Stimulated activated CD4-positive, alpha-beta T cell treated with anti-CD3 and anti-CD28 coated beads, Interleukin-12 subunit alpha, Interleukin-12 subunit beta, amount 100 ng/mL, for 24 hours (primary cell): Measurements from ENCODE around the gene RCSD1.
"Not testable (repeated sequence)": the region's sequence is repeated elsewhere in the genome, so short reads cannot be mapped to it uniquely, and the experiment has no call there.

Experiments
- DNase-seq, 2 experiments: peaks; one replicate each; pipeline ENCODE4 v3.0.0-alpha.2; 2020; ENCODE audit warnings: low read depth in 2 of 2

The RCSD1 gene

GRCh38 chr1:167714439-167715156, 84.6 kb downstream of the RCSD1 start:
- peak; percentile 93 to 95 for DNase-seq

GRCh38 chr1:167715157-167715999, 85.3 kb downstream of the RCSD1 start:
- peak; percentile 83 to 85 for DNase-seq

GRCh38 chr1:167716000-167716271, 85.9 kb downstream of the RCSD1 start:
- no peak for DNase-seq

- no peak for DNase-seq
These were observed 87.3 kb downstream of the RCSD1 start for GRCh38 chr1:167717351-167717750.

- no peak for DNase-seq
These were observed 89.1 kb downstream of the RCSD1 start for GRCh38 chr1:167718914-167719691.

DNA sequence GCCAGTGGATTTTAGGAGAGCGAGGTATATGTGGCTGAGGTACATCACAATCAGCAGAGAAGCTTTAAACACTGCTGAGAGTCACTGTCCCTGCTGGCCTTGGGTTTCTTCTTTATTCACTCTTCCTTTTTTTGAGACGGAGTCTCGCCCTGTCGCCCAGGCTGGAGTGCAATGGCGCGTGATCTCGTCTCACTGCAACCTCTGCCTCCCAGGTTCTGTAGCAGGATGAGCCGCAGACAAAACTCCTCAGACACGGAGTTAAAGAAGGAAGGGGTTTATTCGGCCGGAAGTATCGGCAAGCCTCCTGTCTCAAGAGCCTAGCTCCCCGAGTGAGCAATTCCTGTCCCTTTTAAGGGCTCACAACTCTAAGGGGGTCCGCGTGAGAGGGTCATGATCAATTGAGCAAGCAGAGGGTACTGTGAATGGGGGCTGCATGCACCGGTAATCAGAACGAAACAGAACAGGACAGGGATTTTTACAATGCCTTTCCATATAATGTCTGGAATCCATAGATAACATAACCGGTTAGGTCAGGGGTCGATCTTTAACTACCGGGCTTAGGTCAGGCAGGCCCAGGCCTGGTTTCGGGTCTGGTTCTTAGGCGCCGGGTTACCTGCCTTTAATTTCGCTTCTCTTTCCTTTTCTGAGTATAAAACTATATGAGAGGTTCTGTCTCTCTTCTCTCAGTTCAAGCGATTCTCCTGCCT, 89.8 kb downstream of the RCSD1 start:
- DNase-seq: not testable (repeated sequence)

DNA sequence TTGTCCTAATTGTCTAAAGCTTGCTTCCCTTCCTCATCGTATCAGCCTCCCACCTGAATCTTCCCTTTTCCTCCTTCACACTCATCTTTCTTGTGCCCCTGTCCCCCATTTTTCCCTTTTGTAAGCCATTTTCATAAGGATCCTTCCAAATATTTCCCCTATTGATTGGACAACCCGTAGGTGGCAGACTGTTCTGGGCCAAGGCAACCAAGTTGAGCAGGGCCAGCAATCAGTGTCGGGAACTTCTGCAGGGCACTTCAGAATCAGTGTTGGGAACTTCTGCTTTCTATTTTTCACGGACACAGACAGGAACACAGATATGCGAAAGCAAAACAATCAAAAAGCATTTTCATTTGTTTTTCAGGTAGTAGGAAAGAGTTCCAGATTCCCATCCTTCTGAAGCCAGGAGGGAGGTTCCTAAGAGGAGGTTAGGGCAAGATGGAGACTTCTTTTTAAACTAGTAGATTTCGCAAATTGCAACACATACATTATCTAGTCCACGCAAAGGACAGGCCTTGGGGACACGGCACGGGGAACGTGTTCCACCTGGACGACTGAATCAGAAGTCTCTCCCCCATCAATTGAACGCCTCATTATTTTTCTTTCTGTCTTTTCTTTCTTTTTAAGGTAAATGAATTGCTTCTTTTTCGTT, 91.1 kb downstream of the RCSD1 start:
- DNase-seq: no peak

- peak; percentile 86 to 94 for DNase-seq
These were observed 91.7 kb downstream of the RCSD1 start, which contains the start of gene MPZL1 for GRCh38 chr1:167721617-167722151. TSS of gene MPZL1 (plus strand) at chr1:167721982. CDS start at chr1:167722152, 170 bp downstream.

GRCh38 chr1:167722152-167722869, 92.3 kb downstream of the RCSD1 start:
- DNase-seq: peak in 1 of 2 experiments; percentile 18

- DNase-seq: no peak
These were observed 92.8 kb downstream of the RCSD1 start for GRCh38 chr1:167722870-167723251.

DNA sequence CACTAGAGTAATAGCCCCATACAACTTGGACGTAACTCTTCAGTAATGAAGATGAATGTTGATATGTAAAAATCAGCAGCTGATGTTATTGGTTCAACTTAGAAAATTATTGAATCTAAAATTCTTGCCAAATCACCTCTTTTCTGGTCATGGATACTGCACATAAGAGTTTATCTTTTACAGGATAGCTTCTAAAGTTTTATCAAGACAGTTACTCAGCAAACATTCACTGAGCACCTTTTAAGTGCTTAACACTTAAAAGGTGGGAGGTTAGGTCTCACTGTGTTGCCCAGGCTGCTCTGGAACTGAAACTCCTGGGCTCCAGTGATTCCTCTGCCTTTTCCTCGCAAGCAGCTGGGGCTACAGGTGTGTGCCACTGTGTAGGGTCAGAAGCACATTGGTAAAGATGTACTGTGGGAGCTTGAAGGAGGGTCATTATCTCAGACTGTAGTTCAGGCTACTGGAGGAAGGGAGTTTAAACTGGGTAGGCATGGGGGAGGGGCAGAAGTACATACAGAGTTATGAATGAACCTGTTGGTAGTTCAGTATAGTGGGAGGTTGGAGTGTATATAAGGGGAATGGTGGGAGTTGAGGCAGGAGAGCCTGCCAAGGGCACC, 93.8 kb downstream of the RCSD1 start:
- no peak for DNase-seq

DNA sequence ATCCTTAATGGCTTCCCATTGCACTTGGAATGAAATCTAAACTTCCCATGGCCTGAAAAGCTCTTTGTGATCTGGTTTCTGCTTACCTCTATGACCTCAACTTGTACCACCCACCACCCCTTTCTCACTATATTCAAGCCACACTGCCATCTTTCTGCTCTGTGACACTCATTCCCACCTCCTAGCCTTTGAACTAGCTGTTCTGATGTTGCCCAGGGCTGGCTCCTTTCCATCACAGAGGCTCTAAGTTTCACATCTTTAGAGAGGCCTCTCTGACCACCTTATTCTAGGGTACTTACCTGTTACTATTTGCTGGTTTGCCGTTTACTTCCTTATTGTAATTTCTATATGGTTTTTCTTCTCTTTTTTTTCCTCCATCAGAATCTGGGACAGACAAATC, 96.0 kb downstream of the RCSD1 start:
- DNase-seq: no peak

GRCh38 chr1:167728818-167729410, 98.9 kb downstream of the RCSD1 start:
- DNase-seq: no peak

GRCh38 chr1:167734227-167734626, 104.2 kb downstream of the RCSD1 start:
- DNase-seq: no peak

- no peak for DNase-seq
These were observed 104.8 kb downstream of the RCSD1 start for GRCh38 chr1:167734841-167735240.

- DNase-seq: no peak
These were observed 107.1 kb downstream of the RCSD1 start for GRCh38 chr1:167737169-167737568.

GRCh38 chr1:167738158-167738557, 108.1 kb downstream of the RCSD1 start:
- no peak for DNase-seq

DNA sequence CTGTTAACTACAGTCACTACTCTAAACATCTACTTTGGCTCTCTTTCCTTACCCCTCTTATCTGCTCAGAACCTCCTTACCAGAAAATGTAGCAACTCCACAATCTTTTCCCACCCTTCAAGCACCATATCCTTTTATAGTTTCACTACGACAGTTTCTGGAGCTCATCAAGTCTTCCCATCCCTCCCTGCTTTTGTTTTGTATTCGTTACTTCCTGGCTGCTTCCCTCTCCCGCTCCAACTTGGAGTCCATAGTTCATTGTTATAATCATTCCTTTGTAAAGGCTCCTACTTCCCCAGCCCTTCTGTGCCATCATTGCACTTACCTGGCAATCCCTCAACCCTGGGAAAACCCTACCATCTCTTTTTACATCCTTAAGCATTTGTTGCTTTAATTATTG, 109.7 kb downstream of the RCSD1 start:
- no peak for DNase-seq

- DNase-seq: not testable (repeated sequence)
These were observed 111.1 kb downstream of the RCSD1 start for GRCh38 chr1:167741103-167741502.
